HepG2 (cell line): ENCODE data around the gene KBTBD13. TPM values are rescaled to one million over a fixed set of nuclear protein-coding genes. Genes with fewer than 3 reads are reported as not detected.

Experiments used
- ATAC-seq: fragments of 200-7000 bp; cut with Tn5 transposase; 3 replicates; pipeline ENCODE4 v1.9.1; 2020; ENCODE audit warnings: mild to moderate bottlenecking, moderate library complexity
- BruUV-seq: library from RNA; stranded (reverse); fragments of 400-500 nt; replicated peaks from 2 replicates; lab custom pipeline; 2021; lab: Mats Ljungman, UMichigan
- CTCF ChIA-PET: fragments of 300-600 bp; formaldehyde crosslinking; extraction: SDS; loops from one replicate; lab custom pipeline; 2021; ENCODE audit warnings: low total read pairs, inconsistent platforms, low intra/inter-chr PET ratio; lab: Yijun Ruan, JAX
- POLR2A ChIA-PET: fragments of 350-600 bp; sonication (Branson Sonifier 250); formaldehyde crosslinking; loops from one replicate; lab custom pipeline; 2020; ENCODE audit warnings: antibody characterized with exemption, inconsistent platforms; lab: Yijun Ruan, JAX
- DNase-seq: peaks from one replicate; pipeline ENCODE4 v3.0.0-alpha.2; 2015; ENCODE audit warnings: low spot score
- FAIRE-seq: peaks from 3 replicates; lab custom pipeline; 2011; peaks lifted over from hg19 to GRCh38; lab: Jason Lieb, UNC
- H2AFZ ChIP-seq: one replicate; pipeline ENCODE4 v1.6.1; 2011; ENCODE audit warnings: low read length, inconsistent platforms
- H3K27ac ChIP-seq: fragments of 300-600 bp; 3 replicates; pipeline ENCODE4 v1.8.0; 2011; ENCODE audit warnings: mixed run types, mild to moderate bottlenecking, mixed read lengths, low read length, inconsistent platforms; ENCODE audit not compliant: insufficient read depth; ENCODE audit errors: extremely low read length
- H3K27me3 ChIP-seq, 2 experiments: fragments of 200-600 bp in 1 of 2; 2 replicates in 1 of 2; 3 replicates in 1 of 2; pipeline versions ENCODE4 v1.6.0 to v1.8.0; 2011; ENCODE audit warnings: low read length in 2 of 2, mild to moderate bottlenecking in 2 of 2, moderate library complexity in 2 of 2, inconsistent platforms in 1 of 2; ENCODE audit not compliant: insufficient read depth in 2 of 2, control insufficient read depth in 1 of 2
- H3K36me3 ChIP-seq, 2 experiments: fragments of 200-600 bp in 1 of 2; replicated peaks in 1 of 2; 2 replicates in 1 of 2; 3 replicates in 1 of 2; pipeline versions ENCODE4 v1.5.1 to v1.8.0; 2011; ENCODE audit warnings: low read length in 2 of 2, inconsistent platforms in 1 of 2; ENCODE audit not compliant: insufficient read depth in 2 of 2, control insufficient read depth in 1 of 2
- H3K4me1 ChIP-seq: 2 replicates; pipeline ENCODE4 v1.5.1; 2012; ENCODE audit warnings: low read length, inconsistent platforms; ENCODE audit not compliant: insufficient read depth
- H3K4me2 ChIP-seq: 2 replicates; pipeline ENCODE4 v1.6.0; 2011; ENCODE audit warnings: low read depth, low read length, inconsistent platforms
- H3K4me3 ChIP-seq, 3 experiments: fragments of 200-600 bp in 1 of 3; sonication (generic), shearing (Covaris generic) in 1 of 3; replicated peaks in 1 of 3; 2 replicates each; pipeline ENCODE4 v1.5.1; 2011 to 2016; ENCODE audit warnings: low read length in 3 of 3, inconsistent platforms in 2 of 3, low read depth in 2 of 3, mild to moderate bottlenecking in 2 of 3, control low read depth in 1 of 3, mixed read lengths in 1 of 3; ENCODE audit not compliant: insufficient read depth in 1 of 3
- H3K79me2 ChIP-seq: one replicate; pipeline ENCODE4 v1.6.1; 2011; ENCODE audit warnings: low read length, inconsistent platforms; ENCODE audit not compliant: insufficient read depth
- H3K9ac ChIP-seq: 2 replicates; pipeline ENCODE4 v1.6.0; 2011; ENCODE audit warnings: mild to moderate bottlenecking, low read depth, low read length, inconsistent platforms; ENCODE audit not compliant: insufficient read depth
- H3K9me3 ChIP-seq: 2 replicates; pipeline ENCODE4 v1.5.1; 2012; ENCODE audit warnings: mild to moderate bottlenecking, low read length
- H4K20me1 ChIP-seq: 2 replicates; pipeline ENCODE4 v1.6.0; 2011; ENCODE audit warnings: inconsistent platforms, mild to moderate bottlenecking, low read length, moderate library complexity; ENCODE audit not compliant: insufficient read depth
- AKAP8 ChIP-seq: sonication (generic); formaldehyde crosslinking; IDR thresholded peaks from 2 replicates; pipeline ENCODE4 v1.5.1; 2020; ENCODE audit warnings: mild to moderate bottlenecking, missing genetic modification reagents
- CREB3 ChIP-seq: sonication (generic); formaldehyde crosslinking; IDR thresholded peaks from 2 replicates; pipeline ENCODE4 v1.5.0; 2020; ENCODE audit warnings: missing genetic modification reagents
- MLX ChIP-seq: IDR thresholded peaks from 2 replicates; pipeline ENCODE4 v1.6.1; 2016
- NONO ChIP-seq, 2 experiments: fragments of 450-650 bp in 1 of 2; sonication (generic) in 1 of 2; formaldehyde crosslinking in 1 of 2; IDR thresholded peaks in 1 of 2; conservative IDR thresholded peaks in 1 of 2; 2 replicates each; pipeline versions ENCODE4 v1.6.1 to v1.8.0; 2017 to 2022; ENCODE audit warnings: mild to moderate bottlenecking in 1 of 2, missing genetic modification reagents in 1 of 2, moderate library complexity in 1 of 2
- TAF15 ChIP-seq: fragments of 200-400 bp; formaldehyde crosslinking; IDR thresholded peaks from one replicate; pipeline ENCODE4 v1.6.1; 2018; ENCODE audit warnings: mild to moderate bottlenecking, low read depth, low read length; ENCODE audit not compliant: poor library complexity, severe bottlenecking
- TEAD2 ChIP-seq: sonication (generic); formaldehyde crosslinking; IDR thresholded peaks from 2 replicates; pipeline ENCODE4 v1.9.0; 2021; ENCODE audit warnings: missing genetic modification reagents
- TEF ChIP-seq: sonication (generic); formaldehyde crosslinking; IDR thresholded peaks from 2 replicates; pipeline ENCODE4 v1.5.0; 2020; ENCODE audit warnings: missing genetic modification reagents
- THAP9 ChIP-seq: sonication (generic); formaldehyde crosslinking; IDR thresholded peaks from 2 replicates; pipeline ENCODE4; 2020; ENCODE audit warnings: missing genetic modification reagents, mild to moderate bottlenecking, borderline replicate concordance
- ZNF550 ChIP-seq: sonication (generic); formaldehyde crosslinking; IDR thresholded peaks from 2 replicates; pipeline ENCODE4 v1.4.0; 2020; ENCODE audit warnings: mild to moderate bottlenecking, missing genetic modification reagents, borderline replicate concordance
- ZNF580 ChIP-seq: IDR thresholded peaks from 2 replicates; pipeline ENCODE4 v1.6.1; 2016; ENCODE audit warnings: low read depth, borderline replicate concordance
- ZNF607 ChIP-seq: sonication (generic); formaldehyde crosslinking; IDR thresholded peaks from 2 replicates; pipeline ENCODE4 v1.5.1; 2020; ENCODE audit warnings: missing genetic modification reagents, mild to moderate bottlenecking, borderline replicate concordance
- ZNF703 ChIP-seq: sonication (generic); formaldehyde crosslinking; IDR thresholded peaks from 2 replicates; pipeline ENCODE4 v1.5.1; 2020; ENCODE audit warnings: missing genetic modification reagents, mild to moderate bottlenecking, moderate library complexity, borderline replicate concordance
- WGBS: methylation state at CpG from one replicate; pipeline ENCODE4 v1.1.6; 2017; ENCODE audit warnings: low lambda C conversion rate; 5-methylcytosine and 5-hydroxymethylcytosine counted together
- in situ Hi-C: cut with HindIII; loops from 2 replicates; pipeline ENCODE4 v1.10.0; 2017; ENCODE audit warnings: low pct_unique_long_range_greater_than_20kb; ENCODE audit not compliant: extremely low pct_ligation_motif_present
- intact Hi-C: fragments of 100-400 bp; cut with micrococcal nuclease; formaldehyde crosslinking; loops from one replicate; pipeline ENCODE4 v1.10.0; 2022; ENCODE audit not compliant: unreplicated experiment
- polyA plus RNA-seq, 8 experiments: library from polyadenylated mRNA; depleted of rRNA in 3 of 8; stranded (reverse) in 7 of 8; unstranded in 1 of 8; fragments of >200 nt; fragmentation: Illumina TruSeq in 4 of 8; extraction: Trizol in 4 of 8; gene quantifications; 2 replicates each; pipeline versions ENCODE4 v1.2.1 to v1.2.3, GENCODE V29; 2011 to 2016; ENCODE audit warnings: low read depth in 4 of 8, missing spikeins in 1 of 8, mixed read lengths in 1 of 8; ENCODE audit not compliant: insufficient read depth in 1 of 8
- total RNA-seq, 5 experiments: library from RNA; depleted of rRNA; stranded (reverse); fragments of >200 nt; fragmentation: Illumina TruSeq; extraction: Trizol; gene quantifications; 2 replicates each; pipeline ENCODE4 v1.2.3, GENCODE V29; 2016; ENCODE audit warnings: low read depth in 1 of 5

KBTBD13 gene
- total and polyA plus RNA-seq, 2 of the 13 experiments (the other 11 are each of a cell fraction or from before 2014, with no cell fraction given): not detected

GRCh38 chr15:65068403-65068788 is 8.2 kb upstream of the KBTBD13 start (continued):
- TF ChIP-seq TEF (CRISPR knock-in tag): no peak
- TF ChIP-seq MLX: no peak
- TF ChIP-seq TEAD2 (CRISPR knock-in tag): no peak

- intact Hi-C loops (no loop called here), in situ Hi-C loops (no loop called here)
- ChIA-PET POLR2A (interaction anchor here (1.5 kb wide), 1 partner anchor 11 kb away, joined by 6 read pairs; no protein-coding TSS in a partner anchor), CTCF (no interaction called here)
- WGBS: no CpG with 5 or more reads among the region's 1 CpG
- DNase-seq (no peak), ATAC-seq (no peak), FAIRE-seq (no peak)
- Histone ChIP-seq H3K4me1 (peaks cover 25% of the 10 kb centered on the region; the same call in 1 of the 2 replicates), H3K9ac (no peak overlapping the region), H3K79me2 (no peaks in the 10 kb centered on the region), H4K20me1 (no peaks in the 10 kb centered on the region), H3K4me2 (no peak overlapping the region), H3K27ac (no peak overlapping the region), H3K36me3 (no peaks in the 10 kb centered on the region), H3K4me3 (no peak overlapping the region), H3K27me3 (peaks cover 1 to 17% of the 10 kb centered on the region in 2 experiments; a peak in 4 of 5 replicates), H3K9me3 (no peaks in the 10 kb centered on the region), H2AFZ (no peak overlapping the region)
- no TSS peak for BruUV-seq
- no peak for TF ChIP-seq AKAP8 (CRISPR knock-in tag)
- no peak for TF ChIP-seq ZNF607 (CRISPR knock-in tag)
- TF ChIP-seq ZNF580 (CRISPR knock-in tag): no peak
- no peak for TF ChIP-seq NONO (IDR thresholded peaks at IDR 0.05)
- TF ChIP-seq NONO (CRISPR knock-in tag; conservative IDR thresholded peaks at IDR 0.05): no peak
- no peak for TF ChIP-seq TAF15
- no peak for TF ChIP-seq ZNF550 (CRISPR knock-in tag)
- no peak for TF ChIP-seq CREB3
- TF ChIP-seq THAP9 (CRISPR knock-in tag): no peak
- no peak for TF ChIP-seq ZNF703 (CRISPR knock-in tag)
Observed at GRCh38 chr15:65069179-65069578, 7.4 kb upstream of the KBTBD13 start.
